Spleen (tissue), 11 donors: Measurements from ENCODE around the gene TIPARP. TPM values are rescaled to one million over a fixed set of nuclear protein-coding genes. Genes with fewer than 3 reads are reported as not detected.
"Not testable (repeated sequence)": the region's sequence is repeated elsewhere in the genome, so short reads cannot be mapped to it uniquely, and the experiment has no call there.

Experiments used
- DNase-seq: peaks from one replicate; pipeline ENCODE4 v3.0.0-alpha.2; 2020
- H3K27ac ChIP-seq, 8 donors: fragments of 200-600 bp; sonication (generic) in 7 of 8; 1 replicate in 4 of 8; 2 replicates in 4 of 8; pipeline versions ENCODE4 v1.5.0 to v1.8.0; 2016 to 2021; ENCODE audit warnings: inconsistent platforms in 4 of 8, mild to moderate bottlenecking in 4 of 8, moderate library complexity in 1 of 8
- H3K27me3 ChIP-seq, 7 donors: fragments of 200-600 bp; sonication (generic) in 6 of 7; replicated peaks in 1 of 7; 1 replicate in 4 of 7; 2 replicates in 3 of 7; pipeline versions ENCODE4 v1.5.0 to v1.8.0; 2016 to 2021; ENCODE audit warnings: inconsistent platforms in 3 of 7, mild to moderate bottlenecking in 1 of 7
- H3K36me3 ChIP-seq, 6 donors: fragments of 200-600 bp; sonication (generic) in 5 of 6; 1 replicate in 4 of 6; 2 replicates in 2 of 6; pipeline versions ENCODE4 v1.5.0 to v1.8.0; 2016 to 2021; ENCODE audit warnings: inconsistent platforms in 2 of 6
- H3K4me1 ChIP-seq, 6 donors: fragments of 200-600 bp; sonication (generic) in 5 of 6; 1 replicate in 3 of 6; 2 replicates in 3 of 6; pipeline versions ENCODE4 v1.5.0 to v1.8.0; 2016 to 2021; ENCODE audit warnings: inconsistent platforms in 3 of 6
- H3K4me3 ChIP-seq, 8 donors: fragments of 200-600 bp; sonication (generic) in 7 of 8; 1 replicate in 4 of 8; 2 replicates in 4 of 8; pipeline versions ENCODE4 v1.5.0 to v1.8.0; 2016 to 2021; ENCODE audit warnings: inconsistent platforms in 4 of 8, mild to moderate bottlenecking in 4 of 8, moderate library complexity in 2 of 8
- H3K9me3 ChIP-seq, 8 donors: fragments of 200-600 bp; sonication (generic) in 7 of 8; 1 replicate in 4 of 8; 2 replicates in 4 of 8; pipeline versions ENCODE4 v1.5.0 to v1.8.0; 2016 to 2021; ENCODE audit warnings: inconsistent platforms in 4 of 8
- CTCF ChIP-seq, 11 experiments: fragments of 200-600 bp in 7 of 11; fragments of 450-650 bp in 4 of 11; sonication (generic) in 4 of 11; IDR thresholded peaks in 8 of 11; conservative IDR thresholded peaks in 3 of 11; 1 replicate in 7 of 11; 2 replicates in 4 of 11; pipeline versions ENCODE4 v1.4.0 to v1.8.0; 2016 to 2021; ENCODE audit warnings: antibody characterized with exemption in 11 of 11, inconsistent platforms in 4 of 11, mild to moderate bottlenecking in 1 of 11
- POLR2A ChIP-seq, 3 donors: fragments of 450-650 bp; IDR thresholded peaks; one replicate each; pipeline ENCODE4 v1.5.1; 2017; ENCODE audit warnings: antibody characterized with exemption in 3 of 3, mild to moderate bottlenecking in 1 of 3
- POLR2AphosphoS5 ChIP-seq, 3 donors: sonication (generic); formaldehyde crosslinking; IDR thresholded peaks; one replicate each; pipeline ENCODE4 v1.5.1; 2017; ENCODE audit warnings: antibody characterized with exemption in 3 of 3
- WGBS, 5 donors: extraction: QIAGEN DNeasy Blood & Tissue Kit in 3 of 5; methylation state at CpG; one replicate each; pipeline versions ENCODE4 v1.1.5 to v1.1.7; 2013 to 2018; 5-methylcytosine and 5-hydroxymethylcytosine counted together
- intact Hi-C: fragments of 100-400 bp; cut with DNase I; formaldehyde crosslinking; loops from one replicate; pipeline ENCODE4 v1.15.0; 2023; ENCODE audit warnings: low total_unique reads
- polyA plus RNA-seq, 3 donors: library from polyadenylated mRNA; stranded (reverse); fragments of 200-250 nt; gene quantifications; one replicate each; pipeline ENCODE4 v1.2.1, GENCODE V29; 2013
- total RNA-seq, 7 donors: library from RNA; depleted of rRNA in 3 of 7; stranded (reverse); fragments of >200 nt in 3 of 7; fragmentation: NEBNext Ultra II Directional in 4 of 7; extraction: Animal tissue kit (Norgen Biotek cat#: 25700) in 4 of 7; gene quantifications; one replicate each; pipeline versions ENCODE4 v1.1.0 to v1.2.1, GENCODE V29; 2016 to 2021
- donor health status: healthy with polysubstance abuse.
- donor health status: DM: no; HTN: no; CAD: no; lungs with moderate emphysema.
- donor health status: DM: no; HTN: no; CAD: no.
- donor health status: Bipolar disorder and iron deficiency.
- donor health status: healthy.
- donor health status: DM: no; HTN: no; CAD: no.
- donor health status: DM: yes; HTN: yes; CAD: no.

TIPARP gene
- total and polyA plus RNA-seq, 10 donors: 4.5 to 39.8 (median 25.1) TPM

GRCh38 chr3:156648086-156648485 is 26.3 kb upstream of the TIPARP start:
- DNase-seq: no peak
- H3K9me3 ChIP-seq: peaks cover 0 to 4% (median 0%) of the 10 kb centered on the region in 8 donors
- H3K4me3 ChIP-seq: no peak overlapping the region
- H3K36me3 ChIP-seq: no peaks in the 10 kb centered on the region
- H3K27me3 ChIP-seq: no peaks in the 10 kb centered on the region
- TF ChIP-seq POLR2A (IDR thresholded peaks at IDR 0.05): no peak
- no peak for TF ChIP-seq POLR2AphosphoS5 (IDR thresholded peaks at IDR 0.05)
- TF ChIP-seq CTCF (IDR thresholded peaks at IDR 0.05 in 8 of 11, conservative IDR thresholded peaks at IDR 0.05 in 3 of 11): no peak
- no peak overlapping the region for H3K27ac ChIP-seq
- intact Hi-C loops: no loop called here
- H3K4me1 ChIP-seq: peaks cover 0 to 20% (median 12%) of the 10 kb centered on the region in 6 donors
- WGBS, 5 donors: 55 to 72% (median 67%) methylated on average over 3 of the region's 3 CpGs

GRCh38 chr3:156649681-156650080 is 24.7 kb upstream of the TIPARP start:
- Histone ChIP-seq H3K4me3 (no peak overlapping the region), H3K27ac (no peak overlapping the region), H3K4me1 (peaks cover 0 to 4% (median 0%) of the 10 kb centered on the region in 6 donors), H3K36me3 (no peaks in the 10 kb centered on the region), H3K9me3 (peaks cover 0 to 4% (median 0%) of the 10 kb centered on the region in 8 donors), H3K27me3 (no peaks in the 10 kb centered on the region)
- 40 to 68% (median 52%) methylated on average over 1 of the region's 1 CpG for WGBS, 5 donors
- no peak for TF ChIP-seq POLR2AphosphoS5 (IDR thresholded peaks at IDR 0.05)
- no peak for TF ChIP-seq POLR2A (IDR thresholded peaks at IDR 0.05)
- no peak for TF ChIP-seq CTCF (IDR thresholded peaks at IDR 0.05 in 8 of 11, conservative IDR thresholded peaks at IDR 0.05 in 3 of 11)
- intact Hi-C loops: no loop called here
- no peak for DNase-seq

DNA sequence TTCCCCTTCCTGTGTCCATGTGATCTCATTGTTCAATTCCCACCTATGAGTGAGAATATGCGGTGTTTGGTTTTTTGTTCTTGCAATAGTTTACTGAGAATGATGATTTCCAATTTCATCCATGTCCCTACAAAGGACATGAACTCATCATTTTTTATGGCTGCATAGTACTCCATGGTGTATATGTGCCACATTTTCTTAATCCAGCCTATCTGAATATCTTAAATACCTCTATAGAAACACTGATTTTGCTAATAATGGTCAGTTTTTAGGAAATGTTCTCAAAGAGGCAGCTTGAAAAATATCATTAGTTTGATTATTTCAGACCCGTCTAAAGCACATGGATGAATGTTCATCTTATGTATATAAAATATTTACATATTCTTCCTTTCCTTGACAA is 21.7 kb upstream of the TIPARP start:
- H3K4me3 ChIP-seq, H3K9me3 ChIP-seq, DNase-seq, intact Hi-C loops, H3K27me3 ChIP-seq, H3K27ac ChIP-seq, H3K36me3 ChIP-seq, H3K4me1 ChIP-seq: not testable (repeated sequence)
- 94 to 99% (median 98%) methylated on average over 2 of the region's 2 CpGs for WGBS, 5 donors

- intact Hi-C loops: no loop called here
- no peak for TF ChIP-seq POLR2A (IDR thresholded peaks at IDR 0.05)
- no peak for TF ChIP-seq CTCF (IDR thresholded peaks at IDR 0.05 in 8 of 11, conservative IDR thresholded peaks at IDR 0.05 in 3 of 11)
- TF ChIP-seq POLR2AphosphoS5 (IDR thresholded peaks at IDR 0.05): no peak
- H3K9me3 ChIP-seq: no peaks in the 10 kb centered on the region
- no peak overlapping the region for H3K4me3 ChIP-seq
- H3K36me3 ChIP-seq: no peaks in the 10 kb centered on the region
- H3K27ac ChIP-seq: no peak overlapping the region
- no peaks in the 10 kb centered on the region for H3K27me3 ChIP-seq
- WGBS, 5 donors: 77 to 93% (median 85%) methylated on average over 1 of the region's 1 CpG
- DNase-seq: no peak
- H3K4me1 ChIP-seq: no peaks in the 10 kb centered on the region
These were observed 19.6 kb upstream of the TIPARP start for GRCh38 chr3:156654834-156655233.
